Aortic smooth muscle cell (primary cell): ENCODE results near the gene ZNF786. TPM values are rescaled to one million over a fixed set of nuclear protein-coding genes. Genes with fewer than 3 reads are reported as not detected.

Source experiments
- total RNA-seq: library from RNA; depleted of rRNA; stranded (reverse); fragments of >200 nt; gene quantifications from 2 replicates; pipeline ENCODE4 v1.2.3, GENCODE V29; 2014

The ZNF786 gene, protein sequence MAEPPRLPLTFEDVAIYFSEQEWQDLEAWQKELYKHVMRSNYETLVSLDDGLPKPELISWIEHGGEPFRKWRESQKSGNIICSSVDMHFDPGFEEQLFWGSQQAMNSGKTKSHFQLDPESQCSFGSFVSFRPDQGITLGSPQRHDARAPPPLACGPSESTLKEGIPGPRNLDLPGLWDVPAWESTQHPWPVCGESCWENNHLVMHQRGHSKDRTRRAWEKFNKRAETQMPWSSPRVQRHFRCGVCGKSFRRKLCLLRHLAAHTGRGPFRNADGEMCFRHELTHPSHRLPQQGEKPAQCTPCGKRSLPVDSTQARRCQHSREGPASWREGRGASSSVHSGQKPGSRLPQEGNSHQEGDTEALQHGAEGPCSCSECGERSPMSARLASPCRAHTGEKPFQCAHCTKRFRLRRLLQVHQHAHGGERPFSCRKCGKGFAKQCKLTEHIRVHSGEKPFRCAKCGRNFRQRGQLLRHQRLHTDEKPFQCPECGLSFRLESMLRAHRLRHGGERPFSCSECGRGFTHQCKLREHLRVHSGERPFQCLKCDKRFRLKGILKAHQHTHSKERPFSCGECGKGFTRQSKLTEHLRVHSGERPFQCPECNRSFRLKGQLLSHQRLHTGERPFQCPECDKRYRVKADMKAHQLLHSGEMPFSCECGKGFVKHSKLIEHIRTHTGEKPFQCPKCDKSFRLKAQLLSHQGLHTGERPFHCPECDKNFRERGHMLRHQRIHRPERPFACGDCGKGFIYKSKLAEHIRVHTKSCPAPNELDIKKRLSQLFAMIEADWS
- total RNA-seq, result 3.3 and 7.8 TPM in 2 replicates

DNA sequence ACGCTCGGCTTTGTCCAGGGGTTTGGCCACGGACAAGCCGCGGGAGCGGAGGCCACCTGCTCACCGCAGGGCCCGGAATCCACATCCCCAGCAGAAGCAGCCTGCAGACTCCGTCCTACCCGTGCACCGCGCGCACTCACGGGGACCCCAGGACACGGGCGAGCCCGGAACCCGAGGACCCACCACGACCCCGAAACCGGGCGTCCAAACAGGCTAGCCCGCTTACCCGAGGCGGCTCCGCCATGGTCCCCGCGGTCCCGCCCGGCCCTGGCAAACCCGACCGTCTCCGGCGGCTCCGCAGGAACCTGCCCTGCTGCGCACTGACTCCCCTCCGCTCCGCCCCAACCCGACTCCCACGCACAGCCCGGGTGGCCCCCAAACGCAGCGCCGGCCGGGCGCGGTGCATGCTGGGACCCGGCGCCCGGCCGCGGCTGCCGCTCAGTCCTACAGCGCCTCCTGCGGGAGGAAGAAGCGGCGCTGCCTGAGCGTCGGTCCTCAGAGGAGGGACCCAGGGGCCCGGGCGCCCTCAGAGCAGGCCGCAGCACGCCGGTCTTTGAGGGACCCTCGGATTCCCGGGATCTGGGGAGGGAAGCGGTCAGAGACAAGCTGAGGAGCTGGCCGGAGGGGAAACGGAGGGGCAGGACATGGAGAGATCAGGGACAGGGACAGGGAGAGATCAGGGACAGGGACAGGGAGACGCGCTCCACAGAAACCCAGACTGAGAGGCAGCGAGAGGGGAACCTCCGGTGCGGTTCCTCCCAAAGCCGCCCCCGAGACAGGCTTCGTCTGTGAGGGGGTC, at the start of gene ZNF786:
TSS of gene ZNF786 (minus strand) at position 322 of the 799 bp plus-strand sequence. CDS start at position 244, 78 bp downstream.

GRCh38 chr7:149125863-149126661, 35.5 kb upstream of the ZNF786 start, which contains the start of gene ZNF425:
Gene ZNF425 (minus strand): TSS chr7:149126324. CDS start chr7:149126213, 111 bp downstream.

DNA sequence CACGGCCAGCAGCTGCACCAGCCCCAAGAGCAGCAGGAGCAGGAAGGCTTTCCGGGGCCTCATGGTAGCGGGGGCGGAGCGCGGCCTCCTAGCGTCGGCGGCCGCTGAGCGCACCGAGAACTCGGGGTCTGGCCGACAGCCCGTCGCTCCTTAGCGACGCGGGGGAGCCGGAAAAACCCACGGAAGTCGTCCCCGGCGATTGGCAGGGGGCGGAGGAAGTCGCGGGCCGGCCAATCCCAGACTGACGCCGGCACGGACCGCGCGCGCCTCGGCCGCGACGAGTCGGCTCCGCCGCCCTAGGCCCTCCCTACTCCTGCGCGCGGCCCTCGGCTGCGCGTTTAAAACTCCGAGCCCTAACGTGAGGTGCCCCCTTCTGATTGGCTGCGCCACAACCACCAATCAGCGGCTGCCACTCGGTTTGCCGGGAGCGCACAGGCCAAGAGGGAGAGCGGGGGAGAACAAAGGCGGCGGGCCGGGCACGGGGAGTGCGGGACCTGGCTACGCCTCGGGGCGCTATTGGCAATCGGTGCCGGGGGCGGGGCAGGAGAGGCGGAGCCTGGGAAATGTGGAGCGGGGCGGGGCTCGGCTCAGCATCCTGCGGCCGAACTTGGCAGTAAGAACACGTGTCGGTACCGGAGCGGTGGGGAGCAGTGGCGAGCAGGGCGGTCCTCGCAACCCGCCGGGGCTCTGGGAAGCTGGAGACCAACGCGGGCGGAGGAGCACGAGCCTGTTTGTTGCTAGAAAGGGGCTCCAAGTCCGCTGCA, 62.0 kb downstream of the ZNF786 start, which contains the start of gene PDIA4:
TSS of gene PDIA4 (minus strand) at position 160 of the 764 bp plus-strand sequence. CDS start at position 63, 97 bp downstream.

Other genes with a start within 250 kb of the ZNF786 start
- gene EZH2, start 206.4 kb downstream of the ZNF786 start, total RNA-seq, result 7.5 and 14.1 TPM in 2 replicates
- 256 and 304 TPM in 2 replicates for gene PDIA4, start 62.2 kb downstream of the ZNF786 start, total RNA-seq
- 2.8 TPM in 2 replicates for gene ZNF425, start 35.6 kb upstream of the ZNF786 start, total RNA-seq
- 6.7 and 6.8 TPM in 2 replicates for gene ZNF398, start 56.7 kb upstream of the ZNF786 start, total RNA-seq
- gene ZNF282, start 104.8 kb upstream of the ZNF786 start, total RNA-seq, result 14.8 and 18.7 TPM in 2 replicates
- 4.0 and 4.5 TPM in 2 replicates for gene ZNF212, start 148.9 kb upstream of the ZNF786 start, total RNA-seq
- 9.5 and 11.9 TPM in 2 replicates for gene ZNF783, start 171.5 kb upstream of the ZNF786 start, total RNA-seq